ENCODE results near the gene FPR1.
A peak's percentile ranks its signal among the peaks of the same experiment; 100 is the strongest.

The FPR1 gene

GRCh38 chr19:51751655-51752054 is at the start of gene FPR1:
Gene FPR1 (minus strand): TSS chr19:51751878. CDS start chr19:51746994, 4,884 bp downstream.
- DNase-seq, result no peak

- no peak for DNase-seq
Measured at GRCh38 chr19:51800473-51801244, 49.0 kb upstream of the FPR1 start.

GRCh38 chr19:51799774-51800472 is 48.2 kb upstream of the FPR1 start:
- DNase-seq, result no peak

- DNase-seq, result no peak
Measured at GRCh38 chr19:51799034-51799773, 47.5 kb upstream of the FPR1 start.

- no peak for DNase-seq
Measured at GRCh38 chr19:51798062-51798461, 46.4 kb upstream of the FPR1 start.

GRCh38 chr19:51797480-51797879 is 45.8 kb upstream of the FPR1 start:
- no peak for DNase-seq

- DNase-seq, result no peak
Measured at GRCh38 chr19:51796195-51796679, 44.6 kb upstream of the FPR1 start.

- no peak for DNase-seq
Measured at GRCh38 chr19:51794885-51795490, 43.3 kb upstream of the FPR1 start, which contains the start of gene FPR3. Gene FPR3 (plus strand): TSS chr19:51795157. CDS start chr19:51823749, 28,592 bp downstream.

- DNase-seq, result no peak
Measured at GRCh38 chr19:51793994-51794393, 42.3 kb upstream of the FPR1 start.

- DNase-seq, result no peak
Measured at GRCh38 chr19:51792932-51793331, 41.3 kb upstream of the FPR1 start.

GRCh38 chr19:51789061-51789795 is 37.5 kb upstream of the FPR1 start:
- no peak for DNase-seq

GRCh38 chr19:51788029-51788428 is 36.4 kb upstream of the FPR1 start:
- DNase-seq, result no peak

- no peak for DNase-seq
Measured at GRCh38 chr19:51786646-51787494, 35.2 kb upstream of the FPR1 start.

GRCh38 chr19:51784922-51785690 is 33.4 kb upstream of the FPR1 start:
- peak; percentile 49 for DNase-seq

GRCh38 chr19:51784109-51784785 is 32.6 kb upstream of the FPR1 start:
- DNase-seq, result no peak

- peak; percentile 14 for DNase-seq
Measured at GRCh38 chr19:51783372-51783771, 31.7 kb upstream of the FPR1 start.

- no peak for DNase-seq
Measured at GRCh38 chr19:51781999-51782398, 30.3 kb upstream of the FPR1 start.

GRCh38 chr19:51780270-51780669 is 28.6 kb upstream of the FPR1 start:
- DNase-seq, result no peak

GRCh38 chr19:51779703-51780102 is 28.0 kb upstream of the FPR1 start:
- no peak for DNase-seq

GRCh38 chr19:51779181-51779580 is 27.5 kb upstream of the FPR1 start:
- DNase-seq, result no peak

All from CD4-positive, alpha-beta T cell treated with Interleukin-17A for 1 hour (primary cell).